Activated CD4-positive, alpha-beta T cell treated with anti-CD3 and anti-CD28 coated beads, Interleukin-2, amount 50 U/mL, for 1 hour (primary cell): ENCODE results near the gene PLD5.
"Not testable (repeated sequence)": the region's sequence is repeated elsewhere in the genome, so short reads cannot be mapped to it uniquely, and the experiment has no call there.

Experiments
- DNase-seq: peaks from one replicate; pipeline ENCODE4 v3.0.0-alpha.2; 2020

The PLD5 gene

DNA sequence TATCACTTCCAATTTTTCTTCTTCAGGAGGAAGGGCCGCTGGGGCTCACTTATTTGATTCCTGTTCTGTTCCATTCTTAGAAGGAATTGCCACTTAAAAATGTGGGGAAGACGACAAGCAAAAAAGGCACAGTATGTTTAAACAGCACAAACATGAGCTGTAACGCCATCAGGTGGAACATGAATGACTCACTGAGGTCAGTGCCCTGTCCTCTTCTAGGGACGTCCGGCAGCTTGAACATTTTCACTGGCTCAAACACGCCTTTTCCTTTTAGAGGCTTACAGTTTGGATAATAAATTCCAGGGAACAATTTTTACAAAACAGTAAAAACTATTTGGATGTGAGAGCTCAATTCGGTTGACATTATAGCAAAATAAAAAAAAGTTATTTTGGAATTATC is 260.1 kb downstream of the PLD5 start:
- not testable (repeated sequence) for DNase-seq

DNA sequence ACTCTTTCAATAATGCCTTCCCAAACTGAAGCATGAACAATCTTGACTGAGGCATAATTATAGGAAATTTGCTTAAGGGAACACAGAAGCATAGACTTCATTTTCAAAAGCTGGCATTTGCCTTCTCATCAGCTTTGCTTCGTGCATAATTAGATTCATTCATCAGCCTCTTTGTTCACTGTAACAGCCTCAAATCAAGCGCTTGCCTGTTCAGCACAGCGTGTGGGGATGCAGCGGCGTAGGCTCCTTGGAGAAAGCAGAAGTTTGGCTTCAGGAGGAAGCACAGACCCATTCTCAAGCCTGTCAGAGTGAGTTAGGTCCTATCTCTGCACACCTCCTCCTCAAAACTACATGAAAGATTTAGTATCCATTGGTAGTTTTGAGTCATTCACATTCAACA is 279.2 kb downstream of the PLD5 start:
- no peak for DNase-seq

DNA sequence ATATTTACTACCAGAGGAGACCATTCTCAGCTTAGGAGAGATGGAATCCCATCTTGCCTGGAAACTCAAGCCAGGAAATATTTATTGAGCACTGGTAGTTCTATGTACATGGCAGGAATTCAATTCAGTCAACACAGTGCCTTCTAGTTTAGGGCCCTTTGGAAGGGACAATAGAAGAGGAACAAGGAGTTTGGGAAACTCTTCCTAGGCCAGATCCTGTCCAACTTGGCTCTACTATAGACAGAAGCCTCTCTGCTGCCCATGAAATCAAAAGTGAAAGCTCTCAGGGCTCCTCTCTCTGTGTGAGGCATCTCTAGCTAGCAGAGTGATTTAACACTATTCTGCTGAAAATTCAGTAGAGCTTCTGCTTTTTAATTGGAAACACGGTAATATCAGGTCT is 281.0 kb downstream of the PLD5 start:
- no peak for DNase-seq

DNA sequence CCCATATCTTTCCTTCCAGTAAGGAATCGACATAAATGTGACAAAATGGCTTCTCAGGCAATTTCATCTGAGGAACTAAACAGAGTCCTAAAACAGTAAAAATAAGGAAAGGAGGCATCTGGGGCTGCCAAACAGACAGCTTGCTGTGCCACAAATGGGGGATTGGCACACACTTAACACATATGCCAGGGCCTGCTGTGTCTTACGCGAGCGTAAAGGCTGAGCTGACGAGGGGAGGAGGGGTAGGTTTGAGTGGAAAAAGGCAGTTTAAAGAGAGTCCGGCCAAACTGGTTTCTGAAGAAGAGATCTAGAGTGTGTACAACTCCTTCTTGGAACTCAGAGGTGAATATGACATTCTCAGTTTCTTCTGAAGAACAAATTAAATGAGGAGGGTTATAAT is 281.5 kb downstream of the PLD5 start:
- no peak for DNase-seq

DNA sequence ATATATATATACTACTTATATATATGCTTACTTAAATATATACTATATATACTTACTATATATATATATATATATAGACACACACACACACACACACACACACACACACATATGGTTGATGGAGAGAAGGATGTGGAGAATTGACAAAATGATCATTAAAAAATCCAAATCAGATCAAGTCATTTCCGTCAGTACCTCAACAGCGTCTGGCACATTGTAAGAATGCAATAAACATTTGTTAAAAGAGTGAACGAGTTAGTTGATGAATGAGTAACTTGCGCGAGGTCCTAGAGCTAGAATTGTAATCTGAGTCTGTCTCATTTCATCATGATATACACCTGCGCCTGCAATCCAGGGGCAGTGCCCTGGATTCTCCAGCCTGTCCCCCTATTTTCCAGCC is 282.6 kb downstream of the PLD5 start:
- DNase-seq: no peak

DNA sequence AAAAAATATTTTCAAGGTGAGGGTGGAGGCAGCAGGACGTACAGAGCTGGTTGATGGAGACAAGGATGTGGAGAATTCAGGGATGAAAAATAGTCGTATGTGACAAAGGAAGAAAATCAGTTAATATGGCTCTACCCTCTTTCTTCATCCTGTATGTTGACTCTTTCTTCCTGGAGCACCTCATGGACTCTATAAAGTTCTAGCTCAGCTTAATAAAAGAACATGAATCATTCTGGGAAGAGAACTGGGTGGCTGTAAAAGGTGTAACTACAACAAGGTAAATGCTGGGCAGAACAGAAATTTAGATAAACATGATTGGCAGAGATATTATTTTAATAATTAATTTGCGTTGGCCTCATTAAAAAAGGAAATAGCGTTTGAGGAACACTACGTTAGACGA is 283.8 kb downstream of the PLD5 start:
- DNase-seq: no peak

DNA sequence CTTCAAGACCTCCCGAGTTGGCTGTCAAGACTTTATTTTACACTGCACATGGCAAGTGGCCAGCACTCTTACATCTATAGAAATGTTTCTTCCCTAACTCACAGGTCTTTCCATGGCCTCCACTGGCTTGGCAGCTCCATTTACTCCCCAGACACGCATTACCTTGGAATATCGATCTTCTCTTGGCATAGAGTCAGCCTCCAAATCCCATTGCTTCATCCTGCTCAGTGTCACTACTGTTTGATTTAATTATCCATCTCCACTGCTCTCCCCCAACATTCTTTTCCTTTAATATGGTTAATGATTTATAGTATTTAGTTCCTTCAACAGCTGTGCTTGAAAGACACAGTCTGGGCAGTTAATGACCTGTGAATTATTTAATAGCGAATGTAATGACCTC is 284.4 kb downstream of the PLD5 start:
- no peak for DNase-seq

DNA sequence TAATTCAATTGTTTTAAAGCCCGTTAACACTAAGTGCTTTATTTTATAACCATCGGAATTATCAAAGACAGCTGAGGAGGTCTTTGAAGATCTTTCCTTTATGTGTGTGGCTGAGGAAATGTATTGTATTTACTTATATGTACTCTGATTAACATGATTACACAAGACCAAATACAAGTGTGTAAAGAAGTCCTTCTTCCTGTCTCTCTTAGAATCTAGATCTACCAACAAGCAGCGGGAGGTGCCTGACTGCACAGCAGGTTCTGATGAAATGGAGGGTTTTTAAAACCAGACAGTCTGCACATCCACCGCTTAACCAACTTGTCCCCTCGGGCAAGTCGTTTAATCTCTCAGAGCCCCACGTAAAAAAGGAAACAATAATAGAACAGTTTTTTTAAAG is 285.1 kb downstream of the PLD5 start:
- DNase-seq: no peak

DNA sequence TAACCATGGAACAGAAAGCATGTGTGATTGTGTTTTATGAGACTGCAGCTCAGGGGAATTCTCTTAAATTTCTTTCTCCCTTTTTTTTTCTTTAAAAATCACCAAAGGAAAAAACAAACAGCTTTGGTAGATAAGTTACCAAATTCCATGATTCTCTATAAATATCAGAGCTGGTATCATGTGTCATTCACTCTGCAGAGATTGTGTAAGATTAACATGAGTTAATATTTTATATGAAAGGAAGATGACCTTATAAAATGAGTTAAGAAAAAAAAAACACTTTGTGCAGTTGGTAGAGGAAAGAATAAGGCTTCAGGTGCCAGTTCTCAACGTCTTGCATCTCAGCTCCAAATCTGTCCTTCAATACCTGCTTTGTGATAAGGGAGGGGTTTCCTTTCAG is 287.4 kb downstream of the PLD5 start:
- no peak for DNase-seq

DNA sequence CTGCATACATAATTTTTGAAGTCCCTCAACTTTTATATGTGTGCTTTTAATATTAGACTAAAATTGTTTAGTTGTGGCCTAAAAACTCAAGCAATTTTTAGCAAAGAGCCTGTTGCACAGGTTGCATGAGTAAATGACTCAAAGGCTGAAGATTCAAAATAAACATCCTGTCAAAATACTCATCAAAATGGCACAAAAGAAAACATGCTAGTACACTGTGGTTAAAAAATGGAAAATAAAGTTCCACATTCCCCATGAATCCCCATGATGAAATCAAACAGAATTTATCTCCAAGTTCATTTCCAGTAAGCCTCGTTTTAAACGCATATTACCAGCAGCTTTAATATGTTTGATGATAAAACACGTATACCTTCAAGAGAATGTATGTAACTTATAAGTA is 295.5 kb downstream of the PLD5 start:
- DNase-seq: no peak

DNA sequence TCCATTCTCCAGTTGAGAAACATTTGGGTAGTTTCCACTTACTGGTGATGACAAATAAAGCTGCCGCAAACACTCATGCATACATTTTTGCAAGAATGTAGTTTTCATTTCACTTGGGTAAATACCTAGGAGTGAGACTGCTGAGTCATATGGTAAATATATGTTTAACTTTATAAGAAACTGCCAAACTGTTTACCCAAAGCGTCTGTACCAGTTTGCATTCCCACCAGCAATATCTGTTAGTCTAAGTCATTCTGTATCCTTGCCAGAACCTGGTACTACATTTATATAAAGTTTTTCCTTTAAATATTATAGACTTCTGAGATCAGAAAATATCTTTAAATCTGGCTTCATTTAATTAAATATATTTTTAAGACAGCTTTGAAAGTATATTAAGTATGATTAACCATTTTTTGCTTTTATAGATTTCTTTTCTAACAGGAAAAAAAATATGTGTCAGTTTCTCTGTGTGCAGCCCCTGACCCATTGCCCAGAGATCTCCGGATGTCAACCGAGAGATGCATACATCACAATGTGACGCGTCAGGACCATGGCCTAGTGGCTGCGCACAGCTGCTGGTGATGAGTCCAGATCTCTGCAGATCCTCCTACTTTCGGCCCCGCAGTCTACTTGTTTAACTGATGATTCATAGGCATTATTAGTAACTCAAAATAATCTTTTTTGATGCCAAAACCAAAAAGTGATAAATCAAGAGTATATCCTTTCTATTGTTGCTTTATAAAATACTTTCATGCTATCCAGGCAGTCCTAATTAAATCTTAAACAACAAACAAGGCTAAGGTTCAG is 298.5 kb downstream of the PLD5 start:
- DNase-seq: no peak

DNA sequence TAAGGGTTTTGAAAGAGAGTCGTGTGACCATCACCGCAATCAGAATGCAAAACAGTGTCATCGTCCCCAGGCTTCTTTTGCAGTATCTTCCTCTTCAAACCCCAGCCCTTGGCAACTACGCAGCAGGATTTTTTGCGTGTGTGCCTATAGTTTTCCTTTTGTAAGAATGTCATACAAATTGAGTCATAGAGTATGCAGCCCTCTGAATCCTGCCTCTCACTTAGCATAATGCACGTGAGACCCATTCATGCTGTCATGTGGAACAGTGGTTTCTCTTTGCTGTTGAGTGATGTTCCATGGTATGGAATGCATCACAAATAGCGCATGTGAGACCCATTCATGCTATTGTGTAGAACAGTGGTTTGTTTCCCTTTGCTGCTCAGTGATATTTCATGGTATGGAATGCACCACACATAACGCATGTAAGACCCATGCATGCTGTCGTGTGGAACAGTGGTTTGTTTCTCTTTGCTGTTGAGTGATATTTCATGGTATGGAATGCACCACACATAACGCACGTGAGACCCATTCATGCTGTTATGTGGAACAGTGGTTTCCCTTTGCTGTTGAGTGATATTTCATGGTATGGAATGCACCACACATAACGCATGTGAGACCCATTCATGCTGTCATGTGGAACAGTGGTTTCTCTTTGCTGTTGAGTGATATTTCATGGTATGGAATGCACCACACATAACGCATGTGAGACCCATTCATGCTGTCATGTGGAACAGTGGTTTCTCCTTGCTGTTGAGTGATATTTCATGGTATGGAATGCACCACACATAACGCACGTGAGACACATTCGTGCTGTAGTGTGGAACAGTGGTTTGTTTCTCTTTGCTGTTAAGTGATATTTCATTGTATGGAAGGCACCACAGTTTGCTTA is 299.4 kb downstream of the PLD5 start:
- DNase-seq: not testable (repeated sequence)

DNA sequence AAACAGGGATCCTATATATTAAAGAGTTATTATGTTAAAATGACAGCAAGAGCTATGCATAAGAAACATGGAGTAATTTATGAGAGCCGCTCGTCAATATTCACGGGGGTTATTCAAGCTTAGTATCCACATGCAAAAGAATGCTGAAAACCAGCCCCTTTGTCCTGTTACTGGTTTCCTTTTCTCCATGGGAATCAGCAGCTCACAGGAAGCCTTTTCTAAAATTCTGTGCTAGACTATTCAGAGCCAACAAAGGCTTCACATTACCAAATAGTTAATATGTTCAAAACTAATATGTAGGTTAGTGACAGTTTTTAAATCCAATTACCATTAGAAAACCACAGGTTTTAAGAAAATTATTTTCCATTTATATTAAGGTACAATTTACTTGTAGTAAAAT is 300.0 kb downstream of the PLD5 start:
- no peak for DNase-seq

DNA sequence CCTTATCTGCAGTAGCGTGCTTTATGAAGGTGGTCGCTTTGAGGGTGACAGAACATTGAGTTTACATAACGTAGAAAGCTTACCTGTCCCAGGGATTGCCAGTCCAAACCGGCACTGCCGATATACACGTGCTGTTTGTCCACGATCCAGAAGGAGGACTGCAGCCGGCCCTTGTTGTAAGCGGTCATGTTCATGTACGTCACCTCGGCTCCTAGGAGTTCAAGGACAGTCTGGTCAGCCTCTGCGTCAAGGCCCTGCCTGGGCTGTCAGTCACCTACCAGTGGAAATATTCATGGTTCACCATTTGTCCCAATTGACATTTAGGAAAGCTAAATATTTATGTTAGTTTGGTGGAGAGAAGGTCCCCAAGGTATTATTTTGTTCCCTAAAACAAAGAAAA is 304.6 kb downstream of the PLD5 start:
- DNase-seq: no peak

DNA sequence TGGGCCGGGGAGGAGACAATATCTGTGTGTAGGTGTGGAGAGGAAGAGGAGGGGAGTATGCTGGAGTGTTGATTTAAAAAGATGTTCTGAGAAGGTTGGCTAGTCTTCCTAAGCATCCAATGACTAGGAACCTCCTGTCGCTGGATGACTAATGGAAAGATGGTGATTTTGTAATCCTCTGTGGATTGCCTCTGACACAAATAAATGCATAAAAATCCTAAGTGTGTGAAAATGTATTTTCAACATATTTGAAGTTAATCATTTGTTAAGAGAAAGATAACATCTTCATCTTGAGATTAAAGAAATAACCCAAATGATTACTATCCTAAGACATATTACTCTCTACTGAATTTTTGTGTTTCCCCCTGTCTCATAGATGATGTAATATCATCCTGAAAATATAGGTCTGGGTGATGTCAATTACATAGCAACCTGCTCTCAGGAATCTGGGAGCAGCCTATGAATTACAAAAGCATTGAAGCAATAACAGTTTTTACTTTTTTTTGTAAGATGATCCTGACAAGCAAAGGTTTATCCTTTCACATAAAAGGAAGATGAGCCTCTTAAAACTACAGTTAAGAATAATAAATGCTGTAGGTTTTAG is 305.1 kb downstream of the PLD5 start:
- DNase-seq: no peak

DNA sequence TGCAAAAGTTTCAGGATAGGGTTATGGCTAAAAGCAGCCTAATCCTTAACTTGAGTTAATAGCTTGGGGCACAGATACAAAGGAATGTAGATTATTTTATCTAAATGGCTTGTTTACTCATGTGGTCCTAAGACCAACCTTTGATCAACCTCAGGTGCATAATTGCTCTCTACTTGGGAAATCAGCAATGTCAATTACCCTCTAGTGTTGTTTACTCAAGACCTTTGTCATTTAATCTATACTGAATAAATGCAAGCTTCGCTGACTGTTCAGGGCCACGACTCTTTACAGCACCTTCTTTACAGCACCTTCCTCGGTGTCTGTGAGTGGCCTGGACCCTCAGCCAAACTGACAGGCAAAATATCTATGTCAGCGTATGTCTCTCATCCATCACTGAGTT is 308.1 kb downstream of the PLD5 start:
- DNase-seq: no peak

DNA sequence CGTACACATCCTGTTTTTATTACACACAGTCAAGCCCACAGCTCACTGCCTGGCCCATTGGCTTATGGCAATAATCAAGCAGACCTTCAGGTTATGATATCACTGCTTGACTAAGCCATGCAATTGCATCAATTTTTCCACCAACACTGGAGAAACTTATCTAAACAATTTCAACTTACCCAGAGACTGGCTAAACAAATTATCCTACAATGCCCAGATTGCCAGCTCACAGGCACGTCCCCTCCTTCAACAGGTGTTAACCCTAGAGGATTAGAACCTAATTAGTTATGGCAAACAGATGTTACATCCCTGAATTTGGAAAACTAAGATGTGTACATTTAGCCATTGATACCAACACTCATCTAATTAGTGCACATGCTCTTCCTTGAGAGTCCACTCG is 310.0 kb downstream of the PLD5 start:
- not testable (repeated sequence) for DNase-seq

DNA sequence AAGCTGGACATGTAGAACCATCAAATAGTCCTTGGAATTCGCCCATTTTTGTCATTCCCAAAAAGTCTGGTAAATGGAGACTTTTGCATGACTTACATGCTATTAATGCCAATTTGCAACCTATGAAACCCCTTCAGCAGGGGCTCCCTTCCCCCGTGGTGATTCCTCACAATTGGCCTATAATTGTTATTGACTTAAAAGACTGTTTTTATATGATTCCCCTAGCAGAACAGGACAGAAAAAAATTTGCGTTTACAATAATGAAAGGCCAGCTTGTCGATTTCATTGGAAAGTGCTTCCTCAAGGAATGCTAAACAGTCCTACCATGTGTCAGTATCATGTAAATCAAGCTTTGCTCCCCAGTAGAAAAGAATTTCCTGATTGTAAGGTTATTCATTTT is 311.5 kb downstream of the PLD5 start:
- DNase-seq: not testable (repeated sequence)

DNA sequence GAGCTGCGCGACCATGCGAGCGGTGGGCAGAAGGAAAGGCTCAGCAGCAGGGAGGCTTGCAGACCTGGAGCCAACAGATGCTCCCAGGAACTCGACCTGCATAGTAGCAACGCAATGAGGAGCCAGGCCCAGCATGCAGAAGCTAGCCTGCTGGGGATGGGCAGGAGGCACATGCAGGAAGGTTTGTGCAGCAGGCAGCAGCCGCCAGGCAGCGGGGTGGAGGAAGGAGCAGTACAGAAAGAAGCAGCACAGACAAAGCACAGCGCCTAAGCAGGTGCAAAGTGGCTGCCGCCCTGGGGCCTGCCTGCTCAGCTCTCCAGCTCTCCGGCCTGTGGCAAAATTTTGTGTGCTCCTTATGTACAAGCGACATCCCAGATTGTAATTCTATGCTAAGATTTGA is 312.1 kb downstream of the PLD5 start:
- DNase-seq: no peak

DNA sequence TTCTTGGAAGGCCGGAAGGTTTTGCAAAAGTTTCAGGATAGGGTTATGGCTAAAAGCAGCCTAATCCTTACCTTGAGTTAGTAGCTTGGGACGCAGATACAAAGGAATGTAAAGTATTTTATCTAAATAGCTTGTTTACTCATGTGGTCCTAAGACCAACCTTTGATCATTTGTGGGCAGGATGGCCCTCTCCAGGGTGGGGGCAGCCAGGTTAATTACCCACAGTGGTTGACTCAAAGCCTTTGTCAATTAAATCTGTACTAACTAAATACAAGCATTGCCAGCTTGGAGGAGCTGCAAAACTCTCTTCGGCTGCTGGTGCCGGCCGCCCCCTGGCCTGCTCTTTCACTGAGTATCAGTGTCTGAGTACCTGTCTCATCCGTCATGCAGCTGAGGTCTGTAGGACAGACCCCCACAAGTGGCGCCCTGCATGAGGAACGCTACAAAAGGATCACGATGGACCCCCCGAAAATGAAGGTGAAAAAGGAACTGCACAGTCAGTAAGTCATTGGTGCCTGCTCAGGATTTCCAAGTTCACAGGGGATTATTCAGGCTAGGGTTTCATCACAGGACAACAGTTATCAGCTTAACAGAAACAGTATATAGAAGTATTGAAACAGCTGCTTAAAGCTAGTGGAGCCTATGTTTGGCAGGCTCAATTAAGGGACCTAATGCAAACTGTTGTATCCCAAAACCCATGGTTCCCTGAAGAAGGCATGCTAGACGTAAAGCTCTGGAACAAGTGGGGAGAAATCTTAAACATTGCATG is 313.1 kb downstream of the PLD5 start:
- no peak for DNase-seq

DNA sequence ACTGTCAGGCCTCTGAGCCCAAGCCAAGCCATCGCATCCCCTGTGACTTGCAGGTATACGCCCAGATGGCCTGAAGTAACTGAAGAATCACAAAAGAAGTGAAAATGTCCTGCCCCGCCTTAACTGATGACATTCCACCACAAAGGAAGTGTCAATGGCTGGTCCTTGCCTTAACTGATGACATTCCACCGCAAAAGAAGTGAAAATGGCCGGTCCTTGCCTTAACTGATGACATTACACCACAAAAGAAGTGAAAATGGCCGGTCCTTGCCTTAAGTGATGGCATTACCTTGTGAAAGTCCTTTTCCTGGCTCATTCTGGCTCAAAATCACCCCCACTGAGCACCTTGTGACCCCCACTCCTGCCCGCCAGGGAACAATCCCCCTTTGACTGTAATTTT is 314.2 kb downstream of the PLD5 start:
- not testable (repeated sequence) for DNase-seq

DNA sequence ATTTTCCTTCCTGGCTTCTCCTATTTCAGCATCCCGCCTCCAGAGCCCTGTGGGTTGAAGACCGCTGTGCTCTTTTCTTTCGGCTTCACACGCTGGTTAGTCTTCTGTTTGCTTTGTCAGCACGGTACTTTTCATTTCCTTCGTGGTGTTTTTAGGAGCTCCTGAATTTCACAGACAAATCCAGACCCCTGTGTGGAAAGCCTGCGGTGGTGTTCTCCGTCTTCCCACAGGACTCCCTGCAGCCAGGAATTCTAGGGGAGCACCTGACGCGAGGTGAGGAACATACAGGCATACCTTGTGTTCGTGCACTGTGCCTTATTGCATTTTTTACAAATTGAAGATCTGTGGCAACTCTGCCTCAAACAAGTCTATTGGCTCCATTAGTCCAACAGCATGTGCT is 315.4 kb downstream of the PLD5 start:
- no peak for DNase-seq

DNA sequence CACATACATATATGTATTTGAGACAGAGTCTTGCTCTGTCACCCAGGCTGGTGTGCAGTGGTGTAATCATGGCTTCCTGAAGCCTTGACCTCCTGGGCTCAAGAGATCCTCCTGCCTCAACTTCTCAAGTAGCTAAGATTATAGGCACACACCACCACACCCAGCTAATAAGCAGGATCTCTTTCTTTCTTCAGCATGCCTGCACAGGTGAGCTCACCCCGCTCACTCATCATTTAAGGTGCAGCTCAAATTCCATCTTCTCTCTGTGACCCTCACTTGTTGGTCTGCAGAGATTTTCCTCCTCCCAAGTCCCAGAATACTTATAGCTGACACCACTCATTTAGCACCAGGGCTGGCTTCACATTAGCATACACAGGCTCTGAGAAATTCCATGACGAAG is 316.5 kb downstream of the PLD5 start:
- DNase-seq: no peak
